HK-2 (cell line): Measurements from ENCODE around the gene TMOD4.
"Not testable (repeated sequence)": the region's sequence is repeated elsewhere in the genome, so short reads cannot be mapped to it uniquely, and the experiment has no call there.

Experiments
- DNase-seq: peaks from one replicate; pipeline ENCODE4 v3.0.0-alpha.2; 2018; ENCODE audit not compliant: unreplicated experiment

The TMOD4 gene

DNA sequence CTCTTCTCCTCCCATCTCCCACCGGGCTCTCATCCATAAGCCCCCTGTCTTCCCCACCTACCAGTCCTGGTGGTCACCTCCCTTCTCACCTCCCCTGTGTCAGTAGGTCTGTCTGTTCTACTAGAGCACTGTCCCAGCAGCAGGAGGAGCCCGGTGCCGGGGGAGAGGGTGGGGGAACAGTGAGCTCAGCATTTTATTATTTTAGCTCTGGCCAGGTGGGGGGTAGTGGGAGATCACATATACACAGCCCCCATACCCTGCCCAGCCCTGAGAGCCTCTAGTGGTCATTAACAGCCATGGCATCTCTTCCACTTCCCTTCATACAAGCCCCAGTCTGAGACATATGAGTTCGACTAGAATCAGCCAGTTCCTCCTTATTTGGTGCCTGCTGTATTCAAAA lies at the start of gene TMOD4:
Gene TMOD4 (minus strand): TSS at position 119 of the 400 bp plus-strand sequence. CDS start 1,106 bp downstream, outside the sequence.
- no peak for DNase-seq

DNA sequence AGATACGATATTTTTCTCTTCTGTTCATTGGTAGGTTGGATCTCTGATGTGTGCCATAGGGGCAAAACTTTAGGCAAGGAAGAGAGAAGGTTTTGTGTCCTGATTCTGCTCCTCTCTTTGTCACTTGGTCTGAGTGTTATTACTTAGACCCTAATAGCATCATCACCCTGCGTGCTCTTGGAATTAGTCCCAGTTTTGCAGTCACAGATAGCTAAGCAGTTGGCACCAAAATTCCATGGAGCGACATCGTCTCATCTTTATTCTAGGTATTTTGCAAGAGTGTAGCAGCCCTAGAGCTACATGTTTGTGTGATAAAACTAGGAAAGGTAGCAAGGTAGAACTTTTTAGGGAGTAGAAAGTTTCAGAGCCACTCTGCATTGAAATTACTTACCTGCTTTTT lies 46.3 kb upstream of the TMOD4 start:
- DNase-seq: no peak

DNA sequence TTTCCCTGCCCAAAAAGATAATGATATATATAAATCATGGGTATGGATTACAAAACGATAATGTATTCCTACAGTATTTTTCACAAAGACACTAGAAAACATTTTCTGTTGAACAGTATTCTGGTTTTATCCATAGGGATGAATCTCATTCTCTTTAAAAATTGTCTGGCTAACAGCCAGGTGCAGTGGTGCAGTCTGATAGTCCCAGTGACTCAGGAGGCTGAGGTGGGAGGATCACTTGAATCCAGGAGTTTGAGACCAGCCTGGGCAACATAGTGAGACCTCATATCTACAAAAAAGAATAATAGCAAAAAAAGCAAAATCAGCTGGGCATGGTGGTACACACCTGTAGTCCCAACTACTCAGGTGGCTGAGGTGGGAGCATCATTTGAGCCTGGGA lies 45.8 kb upstream of the TMOD4 start:
- DNase-seq: no peak

DNA sequence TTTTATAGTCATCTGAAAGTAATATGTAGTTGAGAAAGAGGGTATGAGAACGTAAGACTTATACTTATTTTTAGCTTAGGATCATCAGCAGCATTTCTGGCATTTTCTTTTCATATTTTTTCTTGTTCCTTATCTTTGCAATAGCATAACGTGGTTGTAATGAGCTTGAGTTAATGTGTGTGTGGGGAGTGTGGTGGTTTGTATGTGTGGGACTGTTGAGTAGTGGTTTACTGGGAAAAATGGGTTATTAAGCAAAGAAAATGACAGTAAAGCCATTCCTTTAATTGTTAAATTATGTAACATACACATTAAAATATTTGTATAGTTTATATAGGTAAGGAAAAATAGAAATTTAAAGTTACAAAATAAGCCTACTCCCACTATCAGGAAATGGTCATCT lies 37.8 kb upstream of the TMOD4 start:
- DNase-seq: no peak

DNA sequence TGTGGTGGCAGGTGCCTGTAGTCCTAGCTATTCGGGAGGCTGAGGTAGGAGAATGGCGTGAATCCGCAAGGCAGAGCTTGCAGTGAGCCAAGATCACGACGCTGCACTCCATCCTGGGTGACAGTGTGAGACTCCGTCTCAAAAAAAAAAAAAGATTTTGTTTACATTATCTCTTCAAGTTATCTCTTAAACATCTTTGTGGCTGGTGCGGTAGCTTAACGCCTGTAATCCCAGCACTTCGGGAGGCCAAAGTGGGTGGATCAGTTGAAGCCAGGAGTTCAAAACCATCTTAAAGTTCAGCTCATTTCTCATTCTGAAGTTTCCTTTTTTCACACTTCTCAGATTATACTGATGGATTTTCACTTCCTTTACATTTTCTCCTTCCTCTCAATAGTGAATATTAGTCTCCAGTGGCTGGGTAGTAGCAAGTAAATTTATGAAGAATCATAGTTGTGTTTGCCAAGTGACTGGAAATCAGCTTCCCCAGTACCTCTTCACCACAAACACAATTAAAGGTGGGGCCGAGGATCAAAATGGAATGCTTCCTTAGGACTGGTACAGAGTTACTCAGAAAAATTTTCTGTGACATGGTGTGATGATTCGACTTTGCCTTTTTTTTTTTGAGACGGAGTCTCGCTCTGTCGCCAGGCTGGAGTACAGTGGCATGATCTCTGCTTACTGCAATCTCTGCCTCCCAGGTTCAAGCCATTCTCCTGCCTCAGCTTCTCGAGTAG lies 36.4 kb upstream of the TMOD4 start:
- no peak for DNase-seq

DNA sequence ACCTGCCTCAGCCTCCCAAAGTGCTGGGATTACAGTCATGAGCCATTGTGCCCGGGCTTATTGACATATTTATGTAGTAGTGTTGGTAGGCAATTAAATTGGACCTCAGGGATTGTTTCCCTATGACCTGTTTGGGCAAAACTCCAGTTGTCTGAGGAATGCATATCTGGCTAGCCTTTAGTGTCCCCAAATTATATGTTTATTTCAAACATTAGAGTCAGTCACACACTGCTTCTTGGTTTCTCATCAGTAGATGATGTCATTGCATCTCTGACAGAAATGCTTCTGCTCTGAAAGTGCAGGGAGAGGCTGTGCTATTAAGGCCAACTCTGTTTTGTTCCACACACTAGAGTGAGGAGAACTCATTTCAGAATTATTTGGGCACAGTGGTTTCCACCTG lies 35.0 kb upstream of the TMOD4 start:
- no peak for DNase-seq

DNA sequence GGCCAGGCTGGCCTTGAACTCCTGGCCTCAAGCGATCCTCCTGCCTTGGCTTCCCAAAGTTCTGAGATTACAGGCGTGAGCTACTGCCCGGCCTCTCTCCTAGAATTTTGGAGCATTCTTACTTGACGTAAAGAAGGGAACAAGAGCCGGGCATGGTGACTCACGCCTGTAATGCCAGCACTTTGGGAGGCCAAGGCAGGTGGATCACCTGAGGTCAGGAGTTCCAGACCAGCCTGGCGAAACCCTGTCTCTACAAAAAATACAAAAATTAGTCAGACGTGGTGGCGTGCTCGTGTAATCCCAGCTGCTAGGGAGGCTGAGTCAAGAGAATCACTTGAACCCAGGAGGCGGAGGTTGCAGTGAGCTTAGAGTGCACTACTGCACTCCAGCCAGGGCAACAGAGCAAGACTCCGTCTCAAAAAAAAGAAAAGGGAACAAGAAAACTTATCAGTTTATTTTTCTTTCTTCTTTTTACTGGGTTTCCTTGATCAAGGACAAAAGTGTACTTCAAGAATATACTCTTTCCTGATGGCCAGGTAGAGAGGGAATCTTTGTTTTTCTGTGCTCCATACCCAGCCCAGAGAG lies 29.7 kb upstream of the TMOD4 start:
- not testable (repeated sequence) for DNase-seq

DNA sequence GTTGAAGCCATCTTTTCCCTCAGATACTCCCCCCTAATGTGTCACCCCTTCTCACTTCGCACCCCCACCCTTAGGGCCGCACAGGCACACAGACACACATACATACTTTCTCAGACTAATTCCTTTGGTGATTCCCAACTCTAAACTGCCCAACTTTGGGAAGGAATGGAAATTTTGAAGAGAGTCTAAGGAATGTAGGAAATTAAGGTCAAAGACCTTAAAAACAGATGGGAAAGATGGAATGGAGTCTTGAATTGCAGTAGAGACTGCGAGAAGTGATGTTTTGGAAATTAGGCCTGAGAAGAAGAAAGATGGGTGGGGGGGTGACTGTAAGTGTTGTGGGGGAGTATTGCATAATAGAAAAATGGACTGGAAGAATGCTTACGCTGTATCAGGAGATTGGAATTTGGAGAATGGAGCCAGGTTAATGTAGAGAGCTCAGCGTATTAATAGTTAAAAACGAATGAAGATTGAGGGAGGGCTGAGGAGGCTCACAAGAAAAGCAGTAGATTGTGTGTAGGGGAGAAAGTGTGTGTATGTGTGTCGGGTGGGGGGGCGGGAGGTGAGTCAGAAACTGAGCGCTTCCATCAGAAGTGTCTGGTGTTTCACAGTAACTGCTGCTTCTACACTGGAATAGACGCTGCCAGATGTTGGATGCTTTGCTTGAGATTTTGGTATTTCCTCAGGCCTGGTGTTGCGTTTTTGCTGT lies 24.2 kb upstream of the TMOD4 start:
- peak; percentile 64 for DNase-seq

DNA sequence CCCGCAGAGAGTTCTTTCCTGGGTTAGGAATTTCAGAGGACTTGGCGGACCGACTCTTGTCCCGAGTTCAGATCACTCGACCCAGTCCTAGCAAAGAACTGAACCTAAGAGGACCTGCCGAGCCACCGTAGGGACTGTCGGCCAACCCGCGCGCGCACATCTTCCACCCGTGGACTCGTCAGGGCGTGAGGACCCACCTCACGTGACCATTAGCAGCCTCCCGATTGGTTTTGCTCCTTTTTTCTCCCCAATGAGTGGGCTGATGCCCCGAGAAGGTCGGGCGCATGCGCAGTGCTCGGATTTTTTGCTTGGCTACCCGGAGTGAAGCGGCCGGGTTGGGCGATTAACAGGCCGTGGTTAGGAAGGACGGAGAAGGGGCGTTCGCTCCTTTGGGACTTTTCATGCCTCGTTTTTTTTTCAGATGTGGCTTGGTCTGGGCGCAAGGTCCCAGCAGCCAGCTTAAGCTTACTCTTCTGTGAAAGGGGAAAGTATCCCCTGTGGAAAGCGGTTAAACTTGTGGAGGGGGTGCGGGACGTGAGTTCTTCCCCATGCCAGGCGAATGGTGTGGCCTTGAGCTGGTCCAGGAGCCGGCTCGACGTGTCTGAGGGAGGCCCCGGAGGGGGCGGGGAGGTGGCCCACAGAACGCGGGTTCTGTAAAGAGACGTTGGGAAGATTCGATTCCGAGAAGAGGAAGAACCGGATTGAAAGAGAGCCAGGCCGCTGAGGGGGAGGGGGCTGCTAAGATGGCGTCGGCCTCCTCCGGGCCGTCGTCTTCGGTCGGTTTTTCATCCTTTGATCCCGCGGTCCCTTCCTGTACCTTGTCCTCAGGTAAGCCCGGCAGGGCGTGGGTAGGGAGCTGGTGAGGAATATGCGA lies 22.7 kb upstream of the TMOD4 start, which contains the start of gene PIP5K1A:
Gene PIP5K1A (plus strand): TSS at position 299 of the 874 bp plus-strand sequence. CDS start 445 bp downstream, at position 744.
- DNase-seq: peak; percentile 98

DNA sequence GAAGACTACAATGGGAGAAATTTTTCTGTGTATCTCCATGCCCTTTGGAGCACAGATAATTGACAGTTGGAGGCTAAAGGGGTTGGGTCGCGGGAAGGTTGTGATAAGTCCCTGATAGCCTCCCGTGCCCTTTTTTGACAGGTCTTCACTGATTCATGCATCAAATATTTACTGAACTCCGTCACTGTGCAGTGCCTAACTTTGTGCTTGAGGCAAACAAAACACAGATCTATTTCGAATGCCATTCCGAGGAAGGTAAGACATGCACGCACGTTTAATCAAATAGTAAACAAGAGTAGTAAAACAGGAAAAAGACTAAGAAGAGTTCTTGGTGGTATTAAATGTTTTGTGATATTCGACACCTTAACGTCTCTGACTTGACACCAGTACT lies 22.1 kb upstream of the TMOD4 start:
- DNase-seq: peak; percentile 17

DNA sequence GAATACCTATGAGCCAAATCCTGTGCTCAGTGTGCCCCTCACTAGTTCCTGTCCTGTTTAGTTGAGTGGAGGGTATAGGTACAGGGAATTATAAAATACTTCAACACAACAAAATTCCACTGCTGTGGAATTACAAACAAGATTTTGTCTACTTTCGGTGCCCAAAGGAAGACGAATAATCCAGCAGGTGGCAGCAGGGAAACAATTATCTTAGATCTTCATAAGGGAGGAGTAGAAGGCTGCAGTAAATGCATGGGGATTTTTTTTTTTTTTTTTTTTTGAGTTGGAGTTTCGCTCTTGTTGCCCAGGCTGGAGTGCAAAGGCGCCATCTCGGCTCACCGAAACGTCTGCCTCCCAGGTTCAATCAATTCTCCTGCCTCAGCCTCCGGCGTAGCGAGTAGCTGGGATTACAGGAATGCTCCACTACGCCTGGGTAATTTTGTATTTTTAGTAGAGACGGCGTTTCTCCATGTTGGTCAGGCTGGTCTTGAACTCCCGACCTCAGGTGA lies 20.6 kb upstream of the TMOD4 start:
- peak; percentile 47 for DNase-seq

DNA sequence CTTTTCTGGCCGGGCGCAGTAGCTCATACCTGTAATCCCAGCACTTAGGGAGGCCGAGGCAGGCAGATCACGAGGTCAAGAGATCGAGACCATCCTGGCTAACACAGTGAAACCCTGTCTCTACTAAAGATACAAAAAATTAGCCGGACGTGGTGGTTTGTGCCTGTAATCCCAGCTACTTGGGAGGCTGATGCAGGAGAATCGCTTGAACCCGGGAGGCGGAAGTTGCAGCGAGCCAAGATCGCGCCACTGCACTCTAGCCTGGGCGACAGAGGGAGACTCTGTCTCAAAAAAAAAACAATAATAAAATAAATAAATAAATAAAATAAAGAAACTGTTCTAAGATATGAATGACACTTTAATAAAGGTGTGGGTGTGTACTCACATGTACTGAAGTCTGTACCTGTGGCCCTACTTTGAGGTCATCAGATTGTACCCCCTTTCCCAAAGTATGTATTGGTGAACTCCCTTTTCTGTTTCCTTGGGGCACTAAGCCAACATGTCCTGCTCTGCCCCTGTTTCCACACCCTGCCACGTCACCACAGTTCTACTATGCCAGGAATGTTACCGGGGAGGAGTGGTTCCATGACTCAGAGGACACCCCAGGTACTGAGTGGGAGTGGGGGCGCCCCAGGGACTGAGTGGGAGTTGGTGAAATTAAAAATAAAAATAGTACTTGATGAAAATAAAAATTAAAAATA lies 19.3 kb upstream of the TMOD4 start:
- peak; percentile 84 for DNase-seq

DNA sequence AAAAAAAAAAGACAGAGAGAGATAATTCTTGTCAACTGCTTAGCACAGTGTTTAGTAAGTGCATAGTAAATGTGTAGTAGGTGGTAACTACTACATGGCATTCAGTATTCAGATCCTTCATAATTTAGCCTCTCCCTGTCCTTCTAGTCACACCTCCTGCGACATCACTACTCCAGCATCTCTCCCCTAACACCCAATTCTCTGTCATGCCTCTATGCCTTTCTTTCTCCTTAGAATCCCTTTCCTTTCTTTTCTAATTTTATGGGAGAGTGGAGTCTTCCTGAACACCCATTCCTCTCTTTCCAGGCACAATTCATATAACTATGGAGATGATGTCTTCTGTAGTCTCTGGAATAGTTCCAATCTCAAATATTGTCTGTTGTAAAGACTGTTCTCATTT lies 18.1 kb upstream of the TMOD4 start:
- no peak for DNase-seq

DNA sequence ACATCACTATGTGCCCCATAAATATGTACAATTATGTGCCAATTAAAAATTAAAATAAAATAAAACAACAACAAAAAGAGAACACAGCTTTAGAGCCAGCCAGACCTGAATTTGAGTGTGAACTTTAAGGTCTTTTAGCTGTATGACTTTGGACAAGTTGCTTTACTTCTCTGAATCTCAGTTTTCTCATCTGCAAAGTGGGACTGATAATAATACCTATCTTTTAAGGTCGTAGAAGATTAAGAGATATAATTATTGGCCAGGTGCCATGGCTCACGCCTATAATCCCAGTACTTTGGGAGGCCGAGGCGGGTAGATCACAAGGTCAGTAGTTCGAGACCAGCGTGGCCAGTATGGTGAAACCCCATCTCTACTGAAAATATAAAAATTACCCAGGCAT lies 17.5 kb upstream of the TMOD4 start:
- DNase-seq: no peak

DNA sequence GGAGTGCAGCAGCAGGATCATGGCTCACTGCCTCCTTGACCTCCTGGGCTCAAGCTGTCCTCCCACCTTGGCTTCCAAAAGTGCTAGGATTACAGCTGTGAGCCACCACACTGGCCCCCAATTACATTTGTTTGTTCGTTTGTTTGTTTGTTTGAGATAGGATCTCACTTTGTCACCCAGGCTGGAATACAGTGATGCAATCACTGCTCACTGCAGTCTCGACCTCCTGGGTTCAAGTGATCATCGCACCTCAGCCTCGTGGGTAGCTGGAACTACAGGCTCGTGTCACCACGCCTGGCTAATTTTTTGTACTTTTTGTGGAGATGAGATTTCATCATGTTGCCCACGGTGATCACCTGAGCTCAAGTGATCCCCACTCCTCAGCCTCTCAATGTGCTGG lies 16.3 kb upstream of the TMOD4 start:
- DNase-seq: no peak

DNA sequence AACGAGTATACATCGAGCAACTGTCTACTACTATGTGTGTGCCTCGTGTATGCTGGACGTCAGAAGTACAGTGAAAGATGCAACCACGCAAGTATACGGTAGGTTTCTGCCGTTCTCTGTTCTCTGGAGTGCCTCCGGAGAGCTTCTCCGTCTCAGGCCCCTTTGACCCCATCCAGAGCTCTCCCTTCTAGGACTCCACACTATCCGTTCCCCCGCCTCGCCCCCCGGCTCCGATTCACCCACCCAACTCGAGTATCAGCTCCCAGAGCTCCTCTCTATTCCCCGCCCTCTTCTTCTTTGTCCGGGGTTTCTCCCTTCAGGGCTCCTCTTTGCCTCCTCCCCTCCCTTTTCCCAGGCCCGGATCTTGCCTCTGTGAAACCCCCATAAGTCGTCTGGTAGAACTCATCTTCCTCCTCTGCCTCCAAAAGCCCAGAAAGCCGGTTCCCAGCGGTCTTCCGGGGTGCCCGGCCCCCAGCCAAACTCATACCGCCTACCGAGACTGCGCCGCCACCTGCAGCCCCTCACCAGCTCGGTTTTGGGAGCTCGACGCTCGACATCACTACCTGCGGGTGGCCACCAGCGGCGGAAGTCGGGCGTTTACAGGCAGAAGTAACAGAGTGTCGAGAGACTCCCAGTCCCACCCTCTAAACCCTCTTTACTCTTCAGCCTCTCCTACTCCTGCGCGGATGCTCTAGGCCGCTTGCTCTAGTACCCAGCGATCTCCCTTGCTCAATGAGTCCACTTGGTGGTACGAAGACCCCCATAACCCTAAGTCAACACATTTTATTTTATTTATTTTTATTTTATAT lies 14.1 kb upstream of the TMOD4 start, which contains the start of gene VPS72:
Gene VPS72 (minus strand): TSS at position 561 of the 809 bp plus-strand sequence. CDS start 76 bp downstream, at position 485.
- DNase-seq: peak; percentile 84

DNA sequence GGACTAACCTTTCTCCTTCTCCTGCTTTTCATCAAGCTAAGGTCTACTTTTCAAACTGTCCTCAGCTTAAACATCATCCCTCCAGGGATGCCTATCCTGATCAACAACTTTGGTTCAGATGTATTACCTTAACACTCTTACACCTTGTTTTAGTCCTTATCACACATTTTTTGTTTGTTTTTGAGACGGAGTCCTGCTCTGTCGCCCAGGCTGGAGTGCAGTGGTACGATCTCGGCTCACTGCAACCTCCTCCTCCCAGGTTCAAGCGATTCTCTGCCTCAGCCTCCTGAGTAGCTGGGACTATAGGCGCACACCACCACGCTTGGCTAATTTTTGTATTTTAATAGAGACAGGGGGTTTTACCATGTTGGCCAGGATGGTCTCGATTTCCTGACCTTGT lies 12.9 kb upstream of the TMOD4 start:
- not testable (repeated sequence) for DNase-seq

DNA sequence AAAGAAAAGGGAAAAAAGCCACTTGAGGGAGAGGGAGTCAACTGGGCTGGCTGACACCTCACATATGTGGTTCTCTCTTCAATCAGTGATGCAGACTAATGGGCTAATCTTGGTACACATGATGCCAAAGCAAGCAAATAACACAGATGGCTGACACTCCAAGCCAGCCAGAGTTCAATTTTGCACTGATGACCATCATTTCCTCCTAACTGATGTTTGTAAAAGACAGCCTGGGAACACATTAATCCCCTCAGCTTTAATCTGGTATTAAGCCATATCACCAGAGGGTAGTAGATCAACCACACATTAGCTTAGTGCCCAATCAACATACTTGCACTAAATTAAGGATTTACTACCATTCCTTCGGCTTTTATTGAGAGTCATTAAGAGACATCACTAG lies 11.4 kb upstream of the TMOD4 start:
- DNase-seq: no peak

DNA sequence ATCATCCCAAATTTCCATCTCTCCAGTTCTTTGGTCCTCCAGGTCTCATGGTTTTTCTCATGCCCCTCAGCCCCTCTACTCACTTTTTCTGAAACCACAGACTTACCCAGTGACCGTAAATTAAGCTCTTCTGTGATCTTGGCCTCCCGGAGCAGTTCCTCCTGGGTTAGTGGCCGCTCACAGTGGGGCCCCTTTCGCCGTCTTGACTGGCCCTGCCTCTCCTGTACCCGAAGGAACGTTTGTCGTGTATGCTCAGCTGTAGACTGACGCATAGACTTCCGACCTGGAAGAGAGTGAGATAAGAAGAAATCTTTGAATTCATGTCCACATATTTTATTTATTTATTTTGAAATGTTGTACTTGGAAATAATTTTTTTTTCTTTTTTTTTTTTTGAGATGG lies 8.4 kb upstream of the TMOD4 start:
- no peak for DNase-seq

DNA sequence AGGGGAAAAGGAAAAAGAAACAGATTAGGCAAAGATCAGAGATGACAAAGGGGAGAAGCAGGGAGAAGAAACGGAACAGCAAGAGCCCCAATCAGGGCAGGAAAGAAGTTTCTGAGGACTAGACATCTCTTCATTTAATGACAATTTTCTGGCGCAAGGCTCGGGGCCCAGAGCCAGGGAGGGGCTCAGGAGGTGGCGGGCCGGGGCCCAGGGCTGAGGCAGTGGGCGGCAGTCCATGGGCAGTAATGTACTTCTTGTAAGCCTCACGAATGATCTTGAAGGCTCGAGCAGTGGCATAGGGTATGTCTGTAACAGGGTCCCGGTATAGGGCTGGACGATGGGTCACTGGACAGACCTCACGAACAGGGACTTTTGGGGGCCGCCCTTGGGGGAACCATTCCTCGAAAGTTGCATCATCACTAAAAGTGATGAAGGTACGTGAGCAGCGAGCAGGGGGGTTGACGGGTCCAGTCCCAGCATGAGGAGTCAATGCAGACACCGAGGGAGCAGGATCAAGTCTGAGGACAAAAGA lies 799 bp upstream of the TMOD4 start:
- no peak for DNase-seq
